ENCODE results near the gene TNFRSF18. TPM values are rescaled to one million over a fixed set of nuclear protein-coding genes. Genes with fewer than 3 reads are reported as not detected.
A peak's percentile ranks its signal among the peaks of the same experiment; 100 is the strongest.

Gene TNFRSF18
- total RNA-seq, 1 donor from 2014 or later: not detected

DNA sequence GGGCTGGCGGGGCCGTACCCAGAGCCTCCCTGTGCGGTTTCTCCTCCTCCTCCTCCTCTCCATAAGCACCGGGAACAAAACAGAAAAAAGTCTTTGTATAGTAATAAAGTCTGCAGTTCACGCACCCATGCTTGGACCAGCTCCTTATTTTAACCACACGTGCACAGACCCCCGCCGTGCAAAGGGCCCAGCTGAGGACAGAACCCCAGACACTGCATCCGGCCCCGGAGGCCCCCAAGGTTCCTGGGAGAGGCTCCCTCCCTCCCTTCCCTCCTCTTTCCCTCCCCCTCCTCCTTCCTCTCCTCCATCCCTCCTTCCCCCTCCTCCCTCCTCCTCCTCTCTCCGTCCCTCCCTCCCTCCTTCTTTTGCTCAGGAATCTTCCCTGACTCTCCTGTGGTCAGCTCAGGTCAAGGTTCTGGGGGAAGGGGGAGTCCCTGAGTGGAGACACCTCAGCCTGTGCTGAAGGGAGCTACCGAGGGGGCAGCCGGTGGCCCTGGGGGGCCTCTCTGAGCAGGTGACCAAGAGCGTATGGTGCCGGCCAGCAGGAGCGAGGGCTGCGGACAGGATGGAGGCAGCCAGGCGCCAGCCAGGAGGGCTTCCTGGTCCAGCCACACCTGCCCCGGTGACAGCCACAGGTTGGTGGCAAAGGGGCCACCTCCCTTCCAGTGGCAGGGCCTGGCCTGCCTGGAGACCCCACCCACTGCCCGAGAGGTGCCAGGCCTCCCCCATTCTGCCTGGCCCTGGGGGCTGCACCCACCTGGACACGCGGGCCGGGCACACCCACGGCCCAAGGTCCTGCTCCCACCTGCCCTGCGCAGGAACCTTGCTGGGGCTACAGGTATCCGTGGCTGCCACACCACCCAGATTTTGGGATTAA lies 35.9 kb downstream of the TNFRSF18 start:
- DNase-seq: no peak
- peaks cover 100% of the 10 kb centered on the region for H3K27me3 ChIP-seq (ENCODE audit: low read depth)
- intact Hi-C loops (cut with micrococcal nuclease): no loop called here

DNA sequence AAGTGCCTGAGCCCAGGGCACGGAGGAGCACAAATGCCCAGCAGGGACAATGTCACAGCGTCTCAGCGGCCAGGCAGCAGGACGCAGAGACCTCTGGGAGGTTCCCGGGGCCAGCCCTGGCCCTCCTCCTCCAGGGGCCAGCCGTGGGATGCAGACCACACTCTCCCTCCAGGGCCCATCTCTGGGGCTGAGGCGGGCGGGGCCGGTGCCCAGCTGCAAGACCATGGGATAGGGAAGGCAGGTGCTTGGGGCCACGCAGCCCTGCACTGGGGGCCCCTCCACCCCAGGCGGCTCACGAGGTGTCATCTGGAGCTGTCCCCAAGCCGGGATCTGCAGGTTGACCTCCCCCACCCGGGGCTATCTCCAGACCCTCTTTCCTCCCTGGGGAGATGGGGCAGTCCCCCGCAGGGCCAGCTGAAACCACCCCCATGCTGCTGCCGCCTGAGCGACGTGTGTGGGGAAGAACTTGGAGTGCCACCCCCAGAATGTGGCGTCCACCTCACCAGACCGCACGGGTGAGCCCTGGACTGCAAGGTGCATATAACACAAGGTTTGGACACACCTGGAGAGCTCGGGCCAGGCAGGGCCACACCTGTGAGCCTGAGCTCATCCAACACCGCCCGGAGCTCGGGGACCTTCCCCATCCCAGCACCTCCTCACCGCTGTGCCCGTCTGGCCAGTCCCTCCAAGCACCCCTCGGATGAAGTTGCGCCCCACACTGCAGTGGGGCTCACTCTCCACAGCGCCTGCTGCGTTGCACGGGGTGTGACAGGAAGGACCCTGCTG lies 36.8 kb downstream of the TNFRSF18 start:
- intact Hi-C loops (cut with micrococcal nuclease): no loop called here
- no peak overlapping the region for H3K4me3 ChIP-seq
- no peak overlapping the region for H3K27ac ChIP-seq (replicated peaks)
- no peaks in the 10 kb centered on the region for H3K36me3 ChIP-seq
- TF ChIP-seq, protein P1, sequence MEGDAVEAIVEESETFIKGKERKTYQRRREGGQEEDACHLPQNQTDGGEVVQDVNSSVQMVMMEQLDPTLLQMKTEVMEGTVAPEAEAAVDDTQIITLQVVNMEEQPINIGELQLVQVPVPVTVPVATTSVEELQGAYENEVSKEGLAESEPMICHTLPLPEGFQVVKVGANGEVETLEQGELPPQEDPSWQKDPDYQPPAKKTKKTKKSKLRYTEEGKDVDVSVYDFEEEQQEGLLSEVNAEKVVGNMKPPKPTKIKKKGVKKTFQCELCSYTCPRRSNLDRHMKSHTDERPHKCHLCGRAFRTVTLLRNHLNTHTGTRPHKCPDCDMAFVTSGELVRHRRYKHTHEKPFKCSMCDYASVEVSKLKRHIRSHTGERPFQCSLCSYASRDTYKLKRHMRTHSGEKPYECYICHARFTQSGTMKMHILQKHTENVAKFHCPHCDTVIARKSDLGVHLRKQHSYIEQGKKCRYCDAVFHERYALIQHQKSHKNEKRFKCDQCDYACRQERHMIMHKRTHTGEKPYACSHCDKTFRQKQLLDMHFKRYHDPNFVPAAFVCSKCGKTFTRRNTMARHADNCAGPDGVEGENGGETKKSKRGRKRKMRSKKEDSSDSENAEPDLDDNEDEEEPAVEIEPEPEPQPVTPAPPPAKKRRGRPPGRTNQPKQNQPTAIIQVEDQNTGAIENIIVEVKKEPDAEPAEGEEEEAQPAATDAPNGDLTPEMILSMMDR (IDR thresholded peaks at IDR 0.05; ENCODE audit: borderline replicate concordance): no peak
- H3K4me1 ChIP-seq: peaks cover 7% of the 10 kb centered on the region
- no peaks in the 10 kb centered on the region for H3K9me3 ChIP-seq (replicated peaks)
- DNase-seq: peak; percentile 6
- peaks cover 100% of the 10 kb centered on the region for H3K27me3 ChIP-seq (ENCODE audit: low read depth)

More for the DNA sequence above, 35.9 kb downstream of the TNFRSF18 start:
- Histone ChIP-seq H3K9me3 (replicated peaks) (peaks cover 3% of the 10 kb centered on the region), H3K36me3 (no peaks in the 10 kb centered on the region), H3K27ac (replicated peaks) (no peak overlapping the region), H3K4me3 (no peak overlapping the region), H3K4me1 (peaks cover 7% of the 10 kb centered on the region)
- TF ChIP-seq, protein P1 (IDR thresholded peaks at IDR 0.05; ENCODE audit: borderline replicate concordance): no peak

DNA sequence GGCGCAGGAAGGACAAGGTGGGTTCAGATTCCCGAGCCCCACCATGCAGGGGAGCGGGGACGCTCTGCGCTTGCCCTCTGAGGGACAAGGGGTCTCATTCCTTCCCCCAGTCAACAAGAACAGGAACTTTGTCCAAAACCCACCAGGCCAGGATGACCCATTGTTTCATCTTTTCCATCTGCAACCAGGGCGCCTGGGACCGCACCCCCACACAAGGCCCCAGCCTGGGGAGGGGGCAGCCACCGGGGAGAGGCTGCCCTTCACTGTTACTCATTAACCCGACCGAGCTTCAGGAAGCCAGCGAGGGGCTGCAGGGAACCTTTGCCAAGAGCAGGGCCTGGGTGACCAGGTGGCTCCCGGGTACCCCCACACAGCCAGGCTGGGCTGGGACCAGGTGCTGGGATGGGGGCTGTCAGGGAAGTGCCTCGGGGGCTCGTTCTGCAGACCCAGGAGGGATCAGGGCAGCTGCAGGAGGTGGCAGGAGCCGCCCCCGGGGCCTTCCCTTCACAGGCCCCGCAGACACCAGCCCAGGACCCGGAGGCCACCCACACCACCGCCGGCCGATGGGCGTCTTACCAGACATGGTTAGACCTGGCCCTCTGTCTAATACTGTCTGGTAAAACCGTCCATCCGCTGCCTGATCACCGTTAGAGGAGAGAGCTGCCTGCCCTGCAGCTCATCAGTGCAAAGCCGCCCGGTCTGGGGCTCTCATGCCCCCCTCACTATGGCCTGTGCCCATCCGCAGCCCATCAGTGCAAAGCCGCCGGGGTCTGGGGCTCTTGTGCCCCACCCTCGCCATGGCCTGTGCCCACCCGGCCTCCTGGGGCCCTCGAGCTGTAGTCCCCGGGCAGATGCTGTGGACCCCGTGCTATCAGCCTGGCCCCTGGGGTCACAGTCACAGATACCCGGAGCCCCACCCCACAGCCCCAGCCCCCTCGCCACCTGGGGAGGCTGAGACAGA lies 37.7 kb downstream of the TNFRSF18 start:
- Histone ChIP-seq H3K27me3 (ENCODE audit: low read depth) (peaks cover 100% of the 10 kb centered on the region), H3K4me3 (no peak overlapping the region), H3K9me3 (replicated peaks) (no peaks in the 10 kb centered on the region), H3K27ac (replicated peaks) (no peak overlapping the region), H3K36me3 (no peaks in the 10 kb centered on the region), H3K4me1 (peaks cover 5% of the 10 kb centered on the region)
- no peak for DNase-seq
- intact Hi-C loops (cut with micrococcal nuclease): no loop called here
- TF ChIP-seq, protein P1 (IDR thresholded peaks at IDR 0.05; ENCODE audit: borderline replicate concordance): no peak

DNA sequence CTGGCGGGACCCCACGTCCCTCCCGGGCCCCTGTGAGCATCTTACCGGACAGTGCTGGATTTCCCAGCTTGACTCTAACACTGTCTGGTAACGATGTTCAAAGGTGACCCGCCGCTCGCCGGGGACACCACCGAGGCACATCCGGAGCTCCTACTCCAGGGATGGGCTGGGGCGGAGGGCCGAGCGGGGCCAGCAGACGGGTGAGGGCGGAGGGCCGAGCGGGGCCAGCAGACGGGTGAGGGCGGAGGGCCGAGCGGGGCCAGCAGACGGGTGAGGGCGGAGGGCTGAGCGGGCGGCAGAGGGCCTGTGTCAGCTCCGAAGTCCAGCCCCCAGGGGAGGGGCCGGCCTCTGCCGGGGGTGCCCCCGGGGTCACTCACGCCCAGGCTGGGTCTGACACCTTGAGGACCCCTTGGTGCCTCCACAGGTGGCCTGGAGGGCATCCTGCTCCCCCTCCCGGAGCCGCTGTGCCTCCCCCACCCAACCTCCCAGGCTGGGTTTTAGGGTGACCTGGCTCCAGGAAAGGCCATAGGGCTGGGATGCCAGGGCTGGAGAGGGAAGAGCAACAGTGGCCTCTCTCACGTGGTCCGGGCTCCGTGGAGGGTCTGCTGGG lies 38.4 kb downstream of the TNFRSF18 start:
- H3K4me1 ChIP-seq: no peaks in the 10 kb centered on the region
- H3K27ac ChIP-seq (replicated peaks): no peak overlapping the region
- DNase-seq: no peak
- no peak overlapping the region for H3K4me3 ChIP-seq
- no peaks in the 10 kb centered on the region for H3K9me3 ChIP-seq (replicated peaks)
- no peaks in the 10 kb centered on the region for H3K36me3 ChIP-seq
- intact Hi-C loops (cut with micrococcal nuclease): no loop called here
- TF ChIP-seq, protein P1 (IDR thresholded peaks at IDR 0.05; ENCODE audit: borderline replicate concordance): no peak
- H3K27me3 ChIP-seq (ENCODE audit: low read depth): peaks cover 100% of the 10 kb centered on the region

Data from left ventricle myocardium inferior (tissue), 1 donor.